A172 (cell line): ENCODE results near the gene COX18. TPM values are rescaled to one million over a fixed set of nuclear protein-coding genes. Genes with fewer than 3 reads are reported as not detected.

Experiments used
- total RNA-seq: library from RNA; depleted of rRNA; stranded (reverse); fragments of >200 nt; shearing (Covaris generic); gene quantifications from 2 replicates; pipeline ENCODE4 v1.2.3, GENCODE V29; 2014; rRNA removed

Gene COX18
- total RNA-seq, 1 experiment from 2014 or later: 22.8 TPM

Other genes with a start within 250 kb of the COX18 start
- gene ANKRD17, start 189.1 kb upstream of the COX18 start, total RNA-seq: 16.8 and 17.6 TPM in 2 replicates